HG02588 (cell line): ENCODE data around the gene GLTP.
A peak's percentile ranks its signal among the peaks of the same experiment; 100 is the strongest.

Experiments used
- ATAC-seq: cut with Tn5 transposase; IDR thresholded peaks from one replicate; pipeline ENCODE4 v1.9.1; 2021; ENCODE audit warnings: mild to moderate bottlenecking, moderate library complexity; ENCODE audit not compliant: unreplicated experiment

Gene GLTP

GRCh38 chr12:109844983-109845823 lies 35.1 kb downstream of the GLTP start:
- ATAC-seq, result peak; percentile 74

- no peak for ATAC-seq
These were observed 36.2 kb downstream of the GLTP start for GRCh38 chr12:109844091-109844490.

DNA sequence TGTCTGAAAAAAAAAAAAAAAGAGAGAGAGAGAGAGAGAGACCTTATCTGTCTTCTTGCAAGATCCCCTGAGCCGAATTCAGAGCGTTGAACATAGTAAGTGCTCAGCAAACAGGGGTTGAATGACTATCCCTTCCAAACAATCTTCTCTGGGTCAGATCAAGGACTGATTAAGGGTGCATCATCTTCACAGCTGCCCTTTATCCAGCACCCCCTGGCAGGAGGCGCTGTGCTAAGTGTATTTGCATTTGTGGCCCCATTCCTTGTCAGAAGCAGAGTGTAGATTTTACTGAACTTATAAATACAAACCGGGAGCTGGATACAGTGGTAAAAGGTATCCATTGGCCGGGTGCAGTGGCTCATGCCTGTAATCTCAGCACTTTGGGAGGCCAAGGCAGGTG lies 38.3 kb downstream of the GLTP start:
- ATAC-seq, result no peak

DNA sequence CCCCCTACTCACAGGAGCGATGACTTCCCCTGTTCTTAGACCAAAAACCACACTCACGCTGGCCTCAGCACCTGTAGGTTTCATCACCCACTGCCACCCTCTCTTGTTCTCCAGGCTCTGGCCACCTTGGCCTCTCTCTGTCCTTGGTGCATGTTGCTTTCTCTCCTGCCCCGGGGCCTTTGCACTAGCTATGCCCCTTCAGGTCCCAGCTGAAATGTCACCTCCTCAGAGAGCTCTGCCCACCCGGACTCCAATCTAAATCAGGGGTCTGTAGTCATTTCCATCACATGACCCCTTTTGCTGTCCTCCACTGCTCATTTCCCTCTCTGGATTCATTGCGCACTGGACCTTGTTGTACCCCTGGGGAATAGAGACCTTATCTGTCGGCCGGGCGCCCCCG lies 39.0 kb downstream of the GLTP start:
- ATAC-seq, result no peak

- no peak for ATAC-seq
These were observed 39.9 kb downstream of the GLTP start for GRCh38 chr12:109840305-109841074.

DNA sequence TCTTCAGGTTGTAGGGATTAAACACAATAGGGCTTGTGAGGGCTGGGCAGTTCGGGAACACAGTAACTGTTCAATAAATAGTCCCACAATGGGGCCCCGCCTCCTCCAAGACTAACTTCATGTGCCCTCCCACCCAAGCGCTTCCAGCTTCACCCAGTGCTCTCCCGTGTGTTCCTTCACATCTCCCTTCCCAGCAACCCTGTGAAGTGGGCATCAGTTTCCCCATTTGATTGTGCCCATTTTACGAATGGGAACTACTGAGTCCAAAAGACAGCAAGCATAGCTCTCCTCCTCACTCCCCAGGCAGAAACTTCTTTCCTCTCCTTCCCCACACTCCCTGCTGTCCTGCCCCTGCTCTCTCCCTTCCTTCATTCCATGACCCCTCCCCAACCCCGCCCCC lies 40.9 kb downstream of the GLTP start:
- no peak for ATAC-seq

- no peak for ATAC-seq
These were observed 43.4 kb downstream of the GLTP start for GRCh38 chr12:109836916-109837315.

- no peak for ATAC-seq
These were observed 44.5 kb downstream of the GLTP start for GRCh38 chr12:109835827-109836226.

DNA sequence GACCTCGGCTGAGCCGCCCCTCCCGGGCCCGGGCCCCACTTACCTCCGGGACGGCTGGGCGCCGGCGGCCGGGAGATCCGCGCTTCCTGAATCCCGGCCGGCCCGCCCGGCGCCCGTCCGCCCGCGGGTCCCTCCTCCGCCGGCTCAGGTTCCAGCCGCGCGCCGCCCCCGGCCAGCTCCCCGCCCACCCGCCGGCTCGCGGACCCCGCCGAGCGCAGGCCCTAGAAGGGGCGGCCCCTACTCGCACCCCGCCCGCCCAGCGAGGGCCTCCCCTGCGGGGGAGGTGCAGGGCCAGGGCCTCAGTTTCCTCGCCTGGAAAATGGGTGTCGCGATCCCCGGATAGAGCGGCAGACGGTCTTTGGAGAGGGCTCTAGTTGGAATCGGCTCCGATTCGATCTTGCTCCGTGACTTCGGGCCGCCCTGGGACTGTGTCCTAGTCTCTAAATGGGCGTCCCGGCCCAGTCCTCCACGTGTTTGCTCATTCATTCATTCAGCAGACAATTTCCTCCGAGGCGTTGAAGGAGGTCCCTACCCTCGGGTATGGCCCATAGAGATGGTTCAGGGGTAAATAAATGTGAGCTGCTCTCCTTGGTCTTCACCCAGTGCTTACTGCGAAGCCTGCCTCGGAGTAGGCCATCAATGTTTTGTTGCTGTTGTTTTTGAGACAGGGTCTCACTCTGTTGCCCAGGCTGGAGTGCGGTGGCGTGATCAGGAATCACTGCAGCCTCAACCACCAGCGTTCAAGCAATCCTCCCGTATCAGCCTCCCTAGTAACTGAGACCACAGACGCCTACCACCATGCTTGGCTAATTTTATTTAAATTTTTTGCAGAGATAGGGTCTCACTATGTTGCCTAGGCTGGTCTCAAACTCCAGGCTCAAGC lies 46.8 kb downstream of the GLTP start, which contains the start of gene TRPV4:
TSS of gene TRPV4 (minus strand) at position 92 of the 883 bp plus-strand sequence. CDS start 18,602 bp downstream, outside the sequence.
- no peak for ATAC-seq

- no peak for ATAC-seq
These were observed 47.6 kb downstream of the GLTP start for GRCh38 chr12:109832541-109833306.

- no peak for ATAC-seq
These were observed 48.4 kb downstream of the GLTP start for GRCh38 chr12:109831929-109832328.

DNA sequence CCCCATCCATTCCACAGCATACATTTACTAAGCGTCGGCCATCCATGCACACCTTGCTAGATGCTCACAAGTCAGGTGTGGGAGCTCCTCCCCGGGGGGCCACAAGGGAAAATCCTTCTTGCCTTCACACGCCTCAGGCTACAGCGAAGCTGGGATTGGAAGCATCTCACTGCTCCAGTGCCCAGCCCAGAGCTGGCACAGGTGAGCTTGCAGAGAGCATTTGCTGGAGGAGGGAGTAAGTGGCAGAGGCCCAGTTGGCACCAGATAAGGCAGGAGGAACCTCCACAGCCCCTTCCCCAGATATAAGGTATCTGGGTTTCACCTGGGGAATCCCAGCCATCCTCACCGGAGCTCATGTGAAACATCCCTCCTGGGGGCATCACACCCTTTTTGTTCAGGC lies 49.0 kb downstream of the GLTP start:
- ATAC-seq, result no peak

GRCh38 chr12:109830718-109831117 lies 49.6 kb downstream of the GLTP start:
- ATAC-seq, result no peak

DNA sequence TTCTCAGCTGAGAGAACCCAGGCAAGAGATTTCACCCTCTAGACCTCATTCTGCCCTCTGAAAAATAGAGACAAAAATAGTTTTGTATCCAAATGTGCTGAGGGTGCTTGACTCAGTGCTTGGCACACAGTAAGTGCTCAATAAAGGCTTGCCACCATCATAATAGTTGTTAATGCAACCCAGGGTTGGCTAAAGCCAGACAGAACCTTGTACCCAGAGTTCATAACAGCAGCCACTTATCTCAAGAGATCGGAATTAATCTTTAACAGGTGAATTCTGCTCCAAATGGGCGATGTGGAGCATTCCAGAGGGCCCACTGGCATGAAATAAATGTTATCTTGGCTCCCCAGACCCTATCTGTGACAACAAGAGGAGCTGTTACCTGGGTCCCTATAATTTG lies 50.1 kb downstream of the GLTP start:
- ATAC-seq, result no peak

DNA sequence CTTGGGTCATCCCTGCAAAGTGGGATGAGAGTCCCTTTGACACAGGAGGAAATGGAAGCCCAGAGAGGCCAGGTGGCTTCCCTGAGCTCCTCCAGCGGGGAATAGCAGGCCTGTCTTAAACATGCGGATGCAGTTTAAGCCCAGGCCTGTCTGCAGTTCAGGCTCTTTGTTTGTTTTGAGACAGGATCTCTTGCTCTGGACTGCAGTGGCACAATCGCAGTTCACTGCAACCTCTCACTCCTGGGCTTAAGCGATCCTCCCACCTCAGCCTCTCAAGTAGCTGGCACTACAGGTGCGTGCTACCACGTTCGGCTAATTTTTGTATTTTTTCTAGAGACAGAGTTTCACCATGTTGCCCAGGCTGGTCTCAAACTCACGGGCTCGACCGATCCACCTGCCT lies 50.7 kb downstream of the GLTP start:
- no peak for ATAC-seq

DNA sequence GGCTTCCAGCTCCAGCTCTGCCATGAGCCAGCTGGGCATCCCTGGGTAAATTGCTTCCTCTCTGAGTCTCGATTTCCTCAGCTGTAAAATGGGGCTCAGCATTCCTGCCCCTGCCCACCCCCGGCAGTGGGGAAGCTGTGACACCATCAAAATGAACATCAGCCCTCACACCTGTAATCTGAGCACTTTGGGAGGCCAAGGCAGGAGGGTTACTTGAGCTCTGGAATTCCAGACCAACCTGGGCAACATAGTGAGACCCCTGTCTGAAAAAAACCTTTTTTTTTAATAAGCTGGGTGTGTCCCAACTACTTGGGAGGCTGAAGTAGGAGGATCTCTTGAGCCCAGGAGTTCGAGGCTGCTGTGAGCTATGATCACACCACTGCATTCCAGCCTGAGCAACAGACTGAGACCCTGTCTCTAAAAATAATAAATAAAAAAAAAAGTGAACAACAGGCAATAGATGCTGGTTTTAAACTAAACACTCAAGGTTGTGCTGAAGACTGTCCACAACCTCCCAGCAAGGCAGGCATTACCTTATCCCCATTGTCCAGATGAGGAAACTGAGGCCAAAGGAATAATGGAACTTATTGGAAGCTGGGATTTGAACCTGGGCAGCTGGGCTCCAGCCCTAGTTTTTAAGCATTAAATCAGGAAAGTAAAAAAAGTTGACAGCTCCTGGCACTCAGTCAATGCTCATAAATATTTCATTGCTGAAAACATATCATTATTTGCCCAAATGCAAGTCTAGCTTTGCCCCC lies 51.4 kb downstream of the GLTP start:
- ATAC-seq, result no peak

DNA sequence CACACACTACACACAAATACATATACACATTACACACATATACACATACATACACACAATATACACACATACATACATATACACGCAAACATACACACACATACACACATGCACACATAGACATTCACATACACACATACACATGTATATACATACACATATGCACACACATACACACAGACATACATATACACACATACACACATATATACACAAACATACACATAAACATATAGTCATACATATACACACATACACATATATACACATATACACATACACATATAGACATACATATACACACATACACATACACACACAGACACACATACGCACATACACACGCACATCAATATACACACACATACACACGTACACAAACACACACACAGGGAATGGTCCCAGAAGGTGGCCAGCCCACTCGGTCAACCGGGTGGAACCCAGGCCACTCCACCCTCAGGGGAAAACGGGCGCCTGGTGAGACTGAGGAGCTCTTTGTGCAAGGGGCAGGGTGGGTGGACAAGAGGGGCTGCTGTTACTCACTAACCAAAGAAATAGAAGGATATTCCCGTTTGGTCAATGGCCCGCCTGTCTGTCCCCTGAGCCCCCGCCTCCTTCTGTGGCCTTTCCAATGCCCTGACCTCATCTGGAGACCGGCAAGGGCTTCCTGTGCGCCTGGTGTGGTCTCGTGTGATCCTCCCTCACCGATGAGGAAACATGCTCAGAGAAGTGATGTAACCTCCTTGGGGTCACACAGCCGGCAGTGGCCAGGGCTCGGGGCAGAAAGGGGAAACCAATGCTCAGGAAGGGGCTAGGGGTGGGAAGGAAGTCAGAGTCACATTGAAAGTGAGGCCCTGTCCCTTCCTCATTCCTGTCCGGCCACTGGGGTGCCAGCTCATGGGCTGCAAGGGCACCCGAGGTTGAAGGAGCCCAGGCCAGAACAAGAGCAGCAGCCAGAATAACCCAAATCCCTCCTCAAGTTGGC lies 52.5 kb downstream of the GLTP start:
- ATAC-seq, result no peak

GRCh38 chr12:109827080-109827479 lies 53.3 kb downstream of the GLTP start:
- no peak for ATAC-seq
